NT2/D1 (cell line): ENCODE results near the gene XPR1.
"Not testable (repeated sequence)": the region's sequence is repeated elsewhere in the genome, so short reads cannot be mapped to it uniquely, and the experiment has no call there.

Source experiments
- DNase-seq: peaks from one replicate; pipeline ENCODE4 v3.0.0-alpha.2; 2011; ENCODE audit warnings: low read depth, low spot score
- H3K27me3 ChIP-seq: 2 replicates; pipeline ENCODE4 v1.6.0; 2011; ENCODE audit warnings: mild to moderate bottlenecking; ENCODE audit not compliant: insufficient read length, insufficient read depth
- H3K36me3 ChIP-seq: 2 replicates; pipeline ENCODE4 v1.6.1; 2011; ENCODE audit warnings: mild to moderate bottlenecking, low read length, mixed read lengths; ENCODE audit not compliant: insufficient read depth, insufficient read length
- H3K4me1 ChIP-seq: 2 replicates; pipeline ENCODE4 v1.5.1; 2011; ENCODE audit not compliant: insufficient read depth, insufficient read length
- H3K4me3 ChIP-seq: 2 replicates; pipeline ENCODE4 v1.5.1; 2011; ENCODE audit warnings: low read depth; ENCODE audit not compliant: insufficient read length
- H3K9ac ChIP-seq: 2 replicates; pipeline ENCODE4 v1.6.0; 2011; ENCODE audit warnings: low read depth; ENCODE audit not compliant: insufficient read length
- H3K9me3 ChIP-seq: 2 replicates; pipeline ENCODE4 v1.5.1; 2011; ENCODE audit warnings: mild to moderate bottlenecking, low read length; ENCODE audit not compliant: insufficient read depth
- SUZ12 ChIP-seq: IDR thresholded peaks from 2 replicates; pipeline ENCODE4 v1.6.1; 2011; ENCODE audit not compliant: insufficient read length, insufficient read depth; ENCODE audit errors: extremely low read depth
- YY1 ChIP-seq: IDR thresholded peaks from 2 replicates; pipeline ENCODE4 v1.6.1; 2011; ENCODE audit not compliant: insufficient read length, insufficient read depth
- ZNF274 ChIP-seq: IDR thresholded peaks from 2 replicates; pipeline ENCODE4 v1.6.1; 2011; ENCODE audit warnings: mild to moderate bottlenecking, low read depth, low read length

XPR1 gene

DNA sequence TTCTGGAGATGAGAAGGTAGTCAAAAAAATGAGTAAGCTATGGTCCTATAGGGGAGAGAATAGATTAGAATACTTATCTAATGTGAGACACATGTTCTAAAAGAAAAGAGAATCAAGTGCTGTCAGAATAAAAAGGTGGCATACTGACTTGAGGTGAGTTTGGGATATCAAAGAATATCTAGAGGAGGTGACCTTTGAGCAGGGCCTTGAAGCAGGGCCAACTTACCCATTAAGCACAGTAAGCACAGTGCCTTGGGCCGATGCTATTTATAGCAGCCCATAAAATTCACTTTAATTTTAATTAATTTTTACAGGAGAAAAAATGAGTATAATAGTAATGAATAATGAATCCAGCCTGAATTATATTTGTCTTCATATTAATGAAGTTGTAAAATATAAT, 92.2 kb downstream of the XPR1 start:
- Histone ChIP-seq H3K4me1 (no peaks in the 10 kb centered on the region), H3K9ac (no peak overlapping the region), H3K9me3 (no peaks in the 10 kb centered on the region; the same call in 1 of the 2 replicates), H3K27me3 (no peaks in the 10 kb centered on the region), H3K36me3 (no peaks in the 10 kb centered on the region), H3K4me3 (no peak overlapping the region)
- DNase-seq: no peak
- TF ChIP-seq ZNF274 (no peak), SUZ12 (no peak), YY1 (no peak)

DNA sequence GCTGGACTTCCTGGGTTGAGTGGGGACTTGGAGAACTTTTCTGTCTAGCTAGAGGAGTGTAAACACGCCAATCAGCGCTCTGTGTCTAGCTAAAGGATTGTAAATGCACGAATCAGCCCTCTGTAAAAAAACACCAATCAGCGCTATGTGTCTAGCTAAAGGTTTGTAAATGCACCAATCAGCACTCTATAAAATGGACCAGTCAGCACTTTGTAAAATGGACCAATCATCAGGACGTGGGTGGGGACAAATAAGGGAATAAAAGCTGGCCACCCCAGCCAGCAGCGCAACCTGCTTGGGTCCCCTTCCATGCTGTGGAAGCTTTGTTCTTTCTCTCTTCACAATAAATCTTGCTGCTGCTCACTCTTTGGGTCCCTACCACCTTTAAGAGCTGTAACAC, 94.2 kb downstream of the XPR1 start:
- H3K36me3 ChIP-seq, H3K27me3 ChIP-seq, H3K4me3 ChIP-seq, H3K4me1 ChIP-seq, H3K9me3 ChIP-seq, H3K9ac ChIP-seq, DNase-seq: not testable (repeated sequence)

DNA sequence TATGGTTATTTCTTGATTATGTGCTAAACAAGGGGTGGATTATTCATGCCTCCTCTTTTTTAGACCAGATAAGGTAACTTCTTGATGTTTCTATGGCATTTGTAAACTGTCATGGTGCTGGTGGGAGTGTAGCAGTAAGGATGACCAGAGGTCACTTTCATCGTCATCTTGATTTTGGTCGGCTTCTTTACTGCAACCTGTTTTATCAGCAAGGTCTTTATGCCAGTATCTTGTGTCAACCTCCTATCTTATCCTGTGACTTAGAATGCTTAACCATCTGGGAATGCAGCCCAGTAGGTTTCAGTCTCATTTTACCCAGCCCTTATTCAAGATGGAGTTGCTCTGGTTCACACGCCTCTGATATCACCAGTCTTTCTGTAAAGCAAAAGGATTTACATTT, 95.9 kb downstream of the XPR1 start:
- DNase-seq, H3K27me3 ChIP-seq, H3K4me3 ChIP-seq, H3K36me3 ChIP-seq, H3K4me1 ChIP-seq, H3K9ac ChIP-seq: not testable (repeated sequence)
- peaks cover 16% of the 10 kb centered on the region; the same call in 1 of the 2 replicates for H3K9me3 ChIP-seq

DNA sequence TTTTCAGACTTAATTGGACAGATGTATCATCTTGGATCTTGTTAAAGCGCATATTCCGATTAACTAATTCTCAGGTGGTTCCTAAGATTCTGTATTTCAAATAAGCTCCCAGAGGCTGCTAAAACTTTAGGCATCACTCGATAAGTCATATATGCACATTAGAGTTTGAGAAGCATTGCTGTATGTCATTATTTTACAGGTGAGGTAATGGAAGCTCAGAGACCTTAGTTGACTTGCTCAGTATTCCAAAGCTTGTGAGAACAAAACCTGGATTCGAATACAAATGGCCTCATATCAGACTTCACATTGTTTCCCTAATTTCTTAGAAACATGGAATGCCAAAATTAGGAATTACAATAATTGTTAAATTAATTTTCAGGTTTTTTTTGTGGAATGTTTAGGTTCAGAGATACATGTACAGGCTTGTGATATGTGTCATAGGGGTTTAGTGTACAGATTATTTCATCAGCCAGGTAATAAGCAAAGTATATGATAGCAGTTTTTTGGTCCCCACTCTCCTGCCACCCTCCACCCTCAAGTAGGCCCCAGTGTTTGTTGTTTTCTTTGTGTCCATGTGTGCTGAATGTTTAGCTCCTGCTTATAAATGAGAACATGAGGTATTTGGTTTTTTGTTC, 96.8 kb downstream of the XPR1 start:
- peaks cover 16% of the 10 kb centered on the region for H3K9me3 ChIP-seq
- TF ChIP-seq SUZ12 (no peak), YY1 (no peak)
- H3K4me1 ChIP-seq: no peaks in the 10 kb centered on the region

DNA sequence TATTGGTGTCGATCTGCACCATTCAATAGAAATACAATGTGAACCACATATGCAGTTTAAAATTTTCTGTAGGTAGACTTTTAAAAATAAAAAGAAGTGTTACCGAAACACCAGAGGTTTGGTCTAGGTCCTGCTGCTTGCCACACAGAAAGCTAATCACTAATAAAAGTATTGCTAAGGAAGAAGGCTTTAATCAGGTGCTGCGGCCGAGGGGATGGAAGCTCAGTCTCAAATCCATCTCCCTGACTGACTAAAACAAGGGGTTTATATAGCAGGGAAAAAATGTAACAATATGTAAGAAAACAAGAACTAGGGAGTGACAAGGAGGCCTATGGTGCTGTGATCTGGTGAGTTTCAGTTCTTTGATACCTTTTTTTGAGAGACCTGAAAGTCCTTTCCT, 99.3 kb downstream of the XPR1 start:
- Histone ChIP-seq H3K9me3 (peaks cover 29% of the 10 kb centered on the region), H3K27me3 (no peaks in the 10 kb centered on the region), H3K9ac (no peak overlapping the region), H3K4me1 (no peaks in the 10 kb centered on the region), H3K36me3 (no peaks in the 10 kb centered on the region), H3K4me3 (no peak overlapping the region)
- TF ChIP-seq SUZ12 (no peak), YY1 (no peak), ZNF274 (no peak)
- no peak for DNase-seq

More for the DNA sequence above, 96.8 kb downstream of the XPR1 start:
- no peaks in the 10 kb centered on the region for H3K36me3 ChIP-seq
- no peak overlapping the region for H3K4me3 ChIP-seq
- DNase-seq: no peak
- H3K9ac ChIP-seq: no peak overlapping the region
- H3K27me3 ChIP-seq: no peaks in the 10 kb centered on the region

DNA sequence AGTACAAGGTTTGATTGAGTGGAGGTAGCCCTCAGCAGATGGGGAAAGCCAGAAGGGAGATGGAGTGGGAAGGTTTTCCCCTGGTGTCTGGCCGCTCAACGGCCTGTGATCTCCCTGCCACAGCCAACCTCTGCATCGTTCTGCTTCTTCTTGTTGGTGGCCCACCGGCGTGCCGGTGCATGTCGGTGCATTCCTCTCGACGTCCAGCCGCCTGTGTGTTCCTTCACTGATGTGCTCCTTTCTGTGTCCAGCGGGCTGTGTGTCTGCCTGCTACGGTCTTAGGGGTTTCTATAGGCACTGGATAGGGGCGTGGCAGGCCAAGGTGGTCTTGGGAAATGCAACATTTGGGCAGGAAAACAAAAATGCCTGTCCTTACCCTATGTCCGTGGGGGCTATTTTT, 101.0 kb downstream of the XPR1 start:
- H3K9me3 ChIP-seq: peaks cover 29% of the 10 kb centered on the region

DNA sequence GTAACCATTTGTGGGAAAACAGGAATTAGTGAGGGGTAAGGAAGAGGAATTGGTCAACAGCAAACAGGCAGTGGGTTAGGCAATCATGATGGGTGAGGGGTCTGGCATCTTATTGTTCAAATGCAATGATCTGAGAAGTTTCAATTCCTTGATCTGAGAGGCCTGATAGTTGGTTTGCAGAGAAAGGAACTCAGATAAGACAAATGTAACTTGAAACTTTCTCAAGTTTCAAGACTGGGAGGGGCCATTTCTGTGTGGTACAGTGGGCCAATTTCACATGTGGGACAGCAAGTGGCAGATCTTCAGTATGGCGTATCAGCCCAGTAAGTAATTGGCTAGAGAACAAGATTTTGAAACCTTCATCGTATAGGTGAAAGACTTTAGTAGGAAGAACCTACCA, 102.5 kb downstream of the XPR1 start:
- Histone ChIP-seq H3K27me3 (no peaks in the 10 kb centered on the region), H3K4me1 (no peaks in the 10 kb centered on the region), H3K9me3 (peaks cover 29% of the 10 kb centered on the region), H3K9ac (no peak overlapping the region), H3K4me3 (no peak overlapping the region), H3K36me3 (no peaks in the 10 kb centered on the region)
- no peak for DNase-seq
- TF ChIP-seq YY1 (no peak), ZNF274 (no peak), SUZ12 (no peak)

More for the DNA sequence above, 101.0 kb downstream of the XPR1 start:
- TF ChIP-seq ZNF274 (no peak), SUZ12 (no peak), YY1 (no peak)
- Histone ChIP-seq H3K9ac (no peak overlapping the region), H3K4me3 (no peak overlapping the region), H3K27me3 (no peaks in the 10 kb centered on the region), H3K4me1 (no peaks in the 10 kb centered on the region), H3K36me3 (no peaks in the 10 kb centered on the region)
- DNase-seq: no peak

DNA sequence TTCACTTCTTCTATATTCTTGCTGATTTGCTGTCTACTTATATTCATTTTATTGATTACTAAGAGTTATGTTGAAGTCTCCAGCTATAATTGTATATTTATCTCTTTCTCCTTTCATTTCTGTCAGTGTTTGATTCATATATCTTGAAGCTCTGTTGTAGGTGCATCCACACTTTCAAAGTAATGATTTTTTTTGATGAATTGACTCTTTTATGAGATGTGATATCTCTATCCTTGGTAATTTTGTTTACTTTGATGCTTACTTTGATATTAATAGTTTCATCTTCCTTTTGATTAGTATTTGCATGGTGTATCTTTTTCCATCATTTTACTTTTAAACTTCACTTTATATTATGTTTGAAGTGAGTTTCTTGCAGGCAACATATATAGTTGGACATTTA, 110.8 kb downstream of the XPR1 start:
- no peaks in the 10 kb centered on the region for H3K36me3 ChIP-seq
- no peaks in the 10 kb centered on the region for H3K4me1 ChIP-seq
- H3K4me3 ChIP-seq: no peak overlapping the region
- no peak overlapping the region for H3K9ac ChIP-seq
- H3K9me3 ChIP-seq: peaks cover 9% of the 10 kb centered on the region; the same call in 1 of the 2 replicates
- TF ChIP-seq YY1 (no peak), SUZ12 (no peak), ZNF274 (no peak)
- H3K27me3 ChIP-seq: no peaks in the 10 kb centered on the region
- DNase-seq: no peak
